HCEC 1CT (cell line): ENCODE measurements around the gene MEIOSIN.
"Not testable (repeated sequence)": the region's sequence is repeated elsewhere in the genome, so short reads cannot be mapped to it uniquely, and the experiment has no call there.

Source experiments
- DNase-seq: peaks from one replicate; pipeline ENCODE4 v3.0.0-alpha.2; 2017

Gene MEIOSIN

DNA sequence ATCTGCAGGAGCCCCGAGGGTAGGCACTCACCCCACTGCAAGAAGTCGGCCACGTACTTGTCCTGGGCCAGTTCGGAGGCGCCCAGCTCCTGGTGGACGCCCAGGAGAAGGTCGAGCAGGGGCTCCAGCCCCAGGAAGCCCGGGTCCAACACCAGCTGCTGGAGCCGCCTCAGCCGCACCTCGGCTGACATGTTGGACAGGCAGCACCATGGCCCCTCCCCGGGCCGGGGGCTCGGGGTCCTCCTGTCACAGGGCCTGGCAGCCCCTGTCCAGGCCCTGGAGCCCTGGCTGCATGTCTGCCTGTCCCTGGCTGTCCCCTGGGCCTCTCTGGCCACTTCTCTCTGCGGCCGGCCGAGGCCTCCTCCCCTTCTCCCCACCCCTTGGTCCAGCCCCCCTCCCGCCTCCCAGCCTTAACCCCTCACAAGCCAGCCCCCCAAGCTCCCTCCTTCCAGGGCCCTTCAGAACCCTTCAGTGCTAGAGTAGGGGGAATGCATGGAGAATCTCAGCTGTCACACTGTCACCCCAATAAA is 49.0 kb downstream of the MEIOSIN start, which contains the start of gene DMPK:
TSS of gene DMPK (minus strand) at position 329 of the 530 bp plus-strand sequence. CDS start at position 191, 138 bp downstream.
- no peak for DNase-seq

DNA sequence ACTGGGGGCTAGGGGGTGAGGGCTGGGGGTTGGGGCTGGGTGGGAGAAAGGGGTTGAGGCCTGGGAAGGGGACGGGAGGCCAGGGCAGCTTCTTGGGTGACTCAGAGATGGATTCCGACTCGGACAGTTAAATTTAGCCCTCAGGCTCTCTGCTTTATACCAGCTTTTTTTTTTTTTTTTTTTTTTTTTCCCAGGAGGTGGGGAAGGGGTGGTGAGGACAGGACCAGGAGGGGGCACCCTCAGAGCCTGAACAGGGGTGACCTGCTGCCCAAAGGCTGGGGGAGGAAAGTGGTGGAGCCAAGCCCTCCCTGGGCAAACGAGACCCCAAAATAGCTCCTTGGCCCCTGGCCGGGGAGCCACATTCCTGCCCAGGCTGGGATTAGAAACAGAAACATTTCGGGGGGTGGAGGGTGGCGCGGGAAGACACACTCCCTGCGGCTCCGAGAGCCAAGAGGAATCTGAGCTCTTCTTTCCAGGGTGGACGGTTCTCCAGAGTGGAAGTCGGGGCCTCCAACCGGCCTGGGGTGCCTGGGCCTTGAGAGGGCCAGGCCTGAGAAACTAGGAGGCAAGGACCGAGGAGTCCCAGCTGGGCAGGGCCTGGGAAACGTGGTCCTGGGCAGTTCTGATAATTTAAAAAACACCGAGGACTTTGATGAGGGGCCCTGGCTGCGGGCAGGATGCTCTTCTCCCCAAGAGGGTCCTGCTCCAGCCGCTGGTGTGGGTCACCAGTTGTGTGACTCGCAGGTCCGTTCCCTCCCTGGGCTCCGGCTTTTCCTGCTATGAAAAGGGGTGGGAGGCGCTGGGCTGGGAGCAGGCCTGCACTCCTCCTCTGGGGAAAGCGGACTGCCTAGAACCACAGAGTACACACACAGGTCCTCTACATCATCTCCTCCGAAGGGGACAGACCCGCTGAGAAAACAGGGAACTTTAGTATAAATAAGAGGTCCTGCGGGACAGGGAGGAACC is 49.9 kb downstream of the MEIOSIN start:
- DNase-seq = peak; percentile 82

DNA sequence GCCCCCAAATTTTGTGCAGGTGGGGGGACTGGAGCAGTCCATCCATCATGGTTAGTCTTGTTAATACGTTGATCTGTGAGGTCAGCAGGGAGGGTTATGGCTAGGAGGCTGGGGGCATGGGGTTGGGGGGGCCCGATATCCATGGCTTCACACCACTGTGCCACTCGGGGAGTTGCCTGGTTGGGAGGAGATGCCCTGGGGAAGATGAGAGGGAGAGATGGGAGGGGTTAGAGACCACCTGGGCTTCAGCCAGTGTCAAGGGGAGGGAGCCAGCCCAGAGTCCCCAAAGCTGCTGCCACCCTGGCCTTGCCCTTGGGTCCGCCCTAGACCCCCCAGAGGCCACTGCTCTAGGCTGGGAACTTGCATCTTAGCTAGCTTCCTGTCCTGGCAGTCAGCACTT is 50.9 kb downstream of the MEIOSIN start:
- DNase-seq = no peak

DNA sequence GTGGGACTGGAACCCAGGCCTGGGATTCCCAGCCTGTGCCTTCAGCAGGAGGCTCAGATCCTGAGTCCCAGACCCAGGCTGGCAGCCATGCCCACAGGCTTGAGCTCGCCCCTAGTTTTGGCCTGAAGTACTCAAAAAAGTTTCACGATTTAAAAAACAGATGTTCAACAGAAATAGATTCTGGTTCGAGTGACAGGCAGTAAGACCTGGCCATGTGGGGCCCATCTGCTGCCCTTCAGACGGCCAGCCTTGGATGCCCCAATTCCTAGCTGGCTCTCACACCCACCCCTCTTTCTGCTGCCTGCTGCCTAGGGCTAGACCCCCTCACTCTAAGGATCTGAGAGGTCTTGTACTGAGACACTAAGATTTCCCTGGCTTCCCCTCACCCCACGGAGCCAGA is 51.9 kb downstream of the MEIOSIN start:
- DNase-seq = no peak

DNA sequence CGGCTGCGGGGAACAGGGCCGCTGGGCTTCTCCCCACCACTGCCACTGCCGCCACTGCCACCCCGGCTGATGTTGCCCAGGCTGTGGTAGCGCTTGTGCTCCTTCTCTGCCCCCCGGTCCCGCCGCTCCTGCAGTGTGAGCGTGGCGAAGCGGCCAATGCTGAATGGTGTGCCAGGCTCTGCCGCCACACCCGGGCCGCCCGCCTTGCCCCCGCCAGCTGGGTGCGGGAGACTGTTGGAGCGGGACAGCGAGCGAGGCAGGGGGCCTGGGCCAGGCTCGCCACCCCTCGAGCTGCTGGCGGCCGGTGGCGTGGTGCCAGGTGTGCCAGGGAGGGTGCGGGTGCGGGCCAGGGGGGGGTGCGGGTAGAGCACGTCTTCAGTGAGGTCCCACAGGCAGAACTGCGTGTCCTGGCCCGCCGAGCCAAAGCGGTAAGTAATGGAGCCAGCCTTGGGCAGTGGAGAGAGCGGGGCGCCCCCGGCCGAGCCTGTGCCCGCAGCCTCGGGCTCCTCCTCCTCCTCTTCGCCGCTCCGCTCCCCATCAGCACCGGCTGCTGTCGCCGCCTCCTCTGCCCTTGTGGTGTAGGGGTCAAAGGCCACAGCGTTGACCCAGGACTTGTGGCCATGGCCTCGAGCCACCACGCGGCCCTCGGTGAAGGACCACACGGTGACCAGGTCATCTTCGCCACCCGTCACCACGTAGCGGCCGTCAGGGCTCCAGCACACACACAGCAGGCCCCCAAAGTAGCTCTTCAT is 52.7 kb downstream of the MEIOSIN start:
- DNase-seq = no peak

DNA sequence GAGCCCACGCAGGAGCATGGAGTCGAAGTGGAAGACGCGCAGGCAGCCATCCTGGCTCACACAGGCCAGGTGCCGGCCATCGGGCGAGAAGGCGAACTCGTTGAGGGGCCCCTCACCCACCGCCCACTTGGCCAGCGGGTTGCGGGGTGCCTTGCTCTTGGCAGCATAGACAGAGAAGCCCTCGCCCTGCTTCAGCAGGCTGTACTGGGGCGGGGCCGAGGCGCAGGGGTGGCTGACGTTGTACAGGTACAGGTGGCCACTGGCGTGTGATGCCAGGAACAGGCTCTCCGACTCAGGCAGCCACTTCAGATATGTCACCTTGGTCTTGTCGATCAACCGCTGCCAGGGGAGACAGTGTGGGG is 53.3 kb downstream of the MEIOSIN start:
- no peak for DNase-seq

DNA sequence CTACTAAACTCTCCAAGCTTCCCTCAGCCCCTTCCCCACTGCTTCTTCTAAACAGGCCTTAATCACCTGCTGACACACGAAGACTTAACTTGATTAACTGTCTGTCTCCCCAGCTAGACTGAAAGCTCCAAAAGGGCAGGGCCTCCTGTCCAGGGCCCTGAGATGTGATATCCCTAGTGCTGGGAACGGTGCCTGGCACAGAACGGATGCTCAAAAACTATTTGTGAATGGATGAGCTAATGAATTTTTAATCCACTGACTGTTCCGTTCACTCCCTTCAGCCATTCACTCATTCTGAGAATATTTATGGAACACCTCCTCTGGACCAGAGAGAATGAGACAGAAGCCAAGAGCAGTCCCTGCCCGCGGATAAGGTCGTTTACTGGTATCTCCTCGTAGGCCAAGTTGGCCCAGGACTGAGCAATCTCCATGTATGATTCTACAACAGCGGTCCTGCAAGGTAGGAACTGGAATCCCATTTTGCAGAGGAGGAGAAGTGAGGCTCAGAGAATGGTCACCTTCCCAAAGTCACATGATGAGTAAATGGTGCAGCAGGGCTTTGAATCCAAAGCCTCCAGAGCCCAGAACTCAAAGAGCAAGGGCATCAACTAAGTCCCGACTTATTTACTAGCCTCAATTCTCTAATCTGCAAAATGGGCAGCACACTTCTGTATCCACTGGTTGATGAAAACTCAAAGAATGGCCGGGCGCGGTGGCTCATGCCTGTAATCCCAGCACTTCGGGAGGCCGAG is 56.0 kb downstream of the MEIOSIN start:
- DNase-seq = no peak

DNA sequence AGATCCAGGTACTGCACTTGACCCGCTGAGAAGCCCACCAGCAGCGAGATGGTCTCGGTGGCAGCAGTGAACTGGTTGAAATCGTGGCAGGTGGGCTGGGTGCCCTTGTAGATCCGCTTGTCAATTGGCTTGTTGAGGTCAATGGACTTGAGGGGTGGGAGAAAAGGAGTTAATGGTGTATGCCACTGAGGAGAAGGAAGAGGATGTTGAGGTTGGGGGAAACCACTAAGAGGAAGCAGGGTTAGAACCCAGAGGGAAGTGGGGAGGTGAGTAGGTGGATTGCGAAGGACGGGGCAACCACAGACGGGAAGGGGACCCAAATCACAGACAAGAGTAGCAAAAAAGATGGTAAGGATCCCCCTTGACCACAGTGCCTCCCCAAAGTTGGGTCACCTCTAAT is 57.7 kb downstream of the MEIOSIN start:
- DNase-seq = no peak

DNA sequence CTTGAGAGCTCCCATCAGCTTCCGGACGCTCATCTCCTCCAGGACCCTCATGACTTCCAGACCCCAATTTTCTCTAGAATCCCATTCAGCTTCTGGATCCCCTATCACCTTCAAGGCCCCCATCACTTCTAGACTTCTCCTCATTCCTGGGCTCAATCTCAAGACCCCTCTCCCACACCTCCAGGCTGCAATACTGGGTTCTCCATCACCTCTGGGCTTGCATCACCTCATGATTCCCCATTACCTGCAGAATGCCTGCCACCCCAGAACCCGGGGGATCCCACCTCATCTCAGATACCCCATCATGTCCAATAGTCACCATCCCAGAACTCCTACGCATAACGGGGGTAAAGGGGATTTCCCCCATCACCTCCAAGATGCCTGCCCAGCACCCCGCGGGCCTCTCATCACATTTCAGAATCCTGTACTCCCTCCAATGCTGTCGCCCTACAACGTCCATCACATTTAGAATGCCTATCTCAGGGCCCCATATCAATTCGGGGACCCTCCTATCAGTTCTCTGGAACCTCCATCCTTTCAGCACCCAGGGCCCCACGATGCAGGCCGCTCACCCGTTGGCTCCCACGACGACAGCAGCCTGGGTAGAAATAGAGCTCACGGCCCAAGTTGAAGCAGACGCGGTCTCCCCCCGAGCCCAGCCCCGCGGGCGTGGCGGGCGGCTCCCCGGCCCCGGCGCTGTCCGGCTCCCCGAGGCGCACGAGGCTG is 58.7 kb downstream of the MEIOSIN start:
- DNase-seq = no peak

DNA sequence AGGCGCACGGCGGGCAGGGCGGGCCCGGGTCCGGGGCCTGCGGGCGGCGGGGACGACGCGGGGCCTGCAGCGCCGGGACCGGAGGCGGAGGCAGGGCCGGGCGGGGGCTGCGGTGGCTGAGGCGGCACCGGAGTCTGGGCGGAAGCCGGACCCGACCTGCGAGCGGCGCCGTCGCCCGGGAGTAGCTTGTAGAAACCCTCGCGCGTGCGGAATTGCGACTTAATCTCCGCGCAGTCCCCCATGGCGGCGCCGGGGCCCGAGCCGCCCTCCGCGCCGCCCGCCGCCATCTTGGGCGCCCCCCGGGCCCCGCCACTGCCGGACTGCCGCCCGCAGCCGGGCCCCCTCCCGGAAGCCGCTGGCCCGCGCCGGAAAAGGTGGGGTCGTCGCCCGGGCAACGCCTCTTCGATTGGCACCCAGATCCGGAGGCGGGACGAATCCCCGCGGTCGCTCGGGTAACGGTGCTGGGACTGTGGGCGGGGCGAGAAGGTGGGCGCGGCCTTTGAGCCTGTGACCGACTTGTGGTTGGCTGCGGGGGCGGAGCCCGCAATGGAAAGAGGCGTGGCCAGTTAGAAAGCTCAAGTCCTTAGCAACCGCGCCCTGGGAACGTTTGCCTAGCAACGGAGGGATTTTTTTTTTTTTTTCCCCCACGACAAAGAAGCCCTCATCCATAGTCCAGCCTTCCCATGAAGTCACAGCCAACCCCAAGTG is 59.4 kb downstream of the MEIOSIN start, which contains the start of gene DMWD:
TSS of gene DMWD (minus strand) at position 376 of the 708 bp plus-strand sequence. CDS start at position 287, 89 bp downstream.
- peak; percentile 96 for DNase-seq

DNA sequence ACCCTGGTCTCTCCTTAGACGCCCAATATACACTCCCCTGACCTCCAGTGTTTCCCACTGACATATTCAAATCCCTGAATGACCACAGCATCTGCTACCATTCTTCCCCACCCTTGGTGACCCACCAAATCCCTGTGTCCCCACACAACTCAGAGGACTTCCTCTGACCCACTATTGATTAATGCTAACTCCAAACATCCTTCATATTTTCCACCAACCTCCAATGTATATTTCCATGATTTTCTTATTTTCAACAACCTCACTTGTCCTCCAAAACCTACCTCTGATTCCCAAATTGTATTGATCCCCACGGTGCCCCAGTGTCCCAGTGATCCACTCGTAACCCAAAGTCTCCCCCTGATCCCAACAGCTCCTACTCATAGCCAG is 59.9 kb downstream of the MEIOSIN start:
- DNase-seq = no peak

DNA sequence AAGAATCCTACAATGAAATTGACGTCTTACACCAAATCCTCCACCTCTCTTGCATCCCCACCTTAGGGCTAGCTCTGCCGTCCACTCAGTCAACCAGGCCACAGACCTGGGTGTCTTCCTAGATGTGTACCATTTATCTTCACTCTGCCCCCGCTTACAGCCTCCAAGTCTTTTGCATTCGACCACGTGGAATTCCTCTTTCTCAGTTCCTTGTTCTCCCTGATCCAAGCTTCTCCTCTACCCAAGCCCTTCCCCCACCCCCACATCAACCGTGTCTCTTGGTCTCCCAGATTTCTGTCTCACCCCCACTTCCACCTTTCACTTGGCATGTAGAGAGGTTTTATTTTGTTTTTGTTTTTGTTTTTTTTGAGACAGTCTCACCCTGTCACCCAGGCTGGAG is 60.6 kb downstream of the MEIOSIN start:
- DNase-seq = no peak

DNA sequence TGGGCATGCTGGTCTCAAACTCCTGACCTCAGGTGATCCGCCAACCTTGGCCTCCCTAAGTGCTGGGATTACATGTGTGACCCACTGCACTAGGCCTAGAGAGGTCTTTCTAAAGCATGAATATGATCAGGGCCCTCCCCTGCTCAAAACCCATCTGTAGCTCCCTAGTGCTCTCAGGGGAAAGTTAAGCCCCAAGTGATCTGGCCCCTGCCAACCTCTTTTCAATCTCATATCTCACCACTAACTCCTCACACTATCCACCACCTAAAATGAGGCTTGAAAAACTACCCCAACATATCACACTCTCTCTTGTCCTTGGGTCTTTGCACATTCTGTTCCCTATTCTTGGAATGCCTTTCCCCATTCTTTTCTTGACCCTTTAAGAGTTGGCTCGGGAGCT is 61.4 kb downstream of the MEIOSIN start:
- DNase-seq = no peak

DNA sequence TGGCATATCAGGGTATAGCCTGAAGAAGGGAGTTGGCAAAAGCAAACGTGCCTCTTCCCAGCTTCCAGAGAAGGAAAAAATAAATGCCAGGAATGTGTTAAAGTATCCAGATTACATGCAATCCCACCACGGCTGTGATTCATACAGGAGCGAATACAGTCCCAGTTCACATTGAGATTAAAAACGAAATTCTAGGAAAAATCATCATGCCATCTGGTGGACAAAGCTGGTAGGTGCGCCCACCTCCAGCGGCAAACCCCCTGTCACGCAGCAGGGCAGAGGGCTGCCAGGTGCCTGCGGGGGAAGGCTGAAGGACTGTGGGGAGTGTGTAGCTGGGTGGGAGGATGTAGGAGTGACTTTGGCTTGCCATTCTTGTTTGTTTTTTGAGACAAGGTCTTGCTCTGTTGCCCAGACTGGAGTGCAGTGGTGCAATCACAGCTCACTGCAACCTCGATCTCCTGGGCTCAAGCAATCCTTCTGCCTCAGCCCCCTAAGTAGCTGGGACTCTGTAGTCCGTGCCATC is 65.8 kb downstream of the MEIOSIN start:
- DNase-seq = peak; percentile 75

DNA sequence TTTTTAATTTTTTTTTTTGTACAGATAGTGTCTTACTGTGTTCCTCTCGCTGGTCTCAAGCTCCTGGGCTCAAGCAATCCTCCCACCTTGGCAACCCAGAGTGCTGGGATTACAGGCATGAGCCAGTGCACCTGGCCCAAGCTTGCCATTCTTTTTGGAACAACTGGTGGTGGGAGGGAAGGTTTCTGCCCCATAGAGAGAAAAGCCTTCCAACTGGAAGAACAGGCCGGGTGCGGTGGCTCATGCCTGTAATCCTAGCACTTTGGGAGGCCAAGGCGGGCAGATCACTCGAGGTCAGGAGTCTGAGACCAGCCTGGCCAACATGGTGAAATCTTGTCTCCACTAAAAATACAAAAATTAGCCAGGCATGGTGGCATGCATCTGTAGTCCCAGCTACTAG is 66.3 kb downstream of the MEIOSIN start:
- not testable (repeated sequence) for DNase-seq

DNA sequence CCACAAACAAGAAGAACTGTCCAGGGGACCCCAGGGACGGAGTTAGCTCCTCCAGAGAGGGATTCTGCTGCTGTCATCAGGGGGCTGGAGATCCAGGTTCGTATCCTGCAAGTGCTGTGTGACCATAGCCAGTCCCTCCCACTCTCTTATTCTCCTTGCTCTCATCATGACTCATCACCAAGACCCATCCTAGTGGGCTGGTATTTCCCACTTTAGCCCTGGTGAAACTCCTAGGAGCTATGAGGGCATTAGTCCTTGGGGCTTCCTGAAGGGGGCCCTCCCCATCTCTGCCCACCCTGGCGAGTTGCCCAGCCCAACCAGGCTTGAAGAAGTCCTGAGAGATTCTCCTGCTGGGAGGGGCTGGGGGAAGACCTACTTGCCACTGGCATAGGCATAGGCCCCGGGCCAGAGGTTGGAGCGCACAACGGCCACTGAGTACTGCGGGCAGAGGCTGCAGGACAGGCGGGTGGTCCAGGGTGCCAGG is 66.9 kb downstream of the MEIOSIN start:
- peak; percentile 41 for DNase-seq

DNA sequence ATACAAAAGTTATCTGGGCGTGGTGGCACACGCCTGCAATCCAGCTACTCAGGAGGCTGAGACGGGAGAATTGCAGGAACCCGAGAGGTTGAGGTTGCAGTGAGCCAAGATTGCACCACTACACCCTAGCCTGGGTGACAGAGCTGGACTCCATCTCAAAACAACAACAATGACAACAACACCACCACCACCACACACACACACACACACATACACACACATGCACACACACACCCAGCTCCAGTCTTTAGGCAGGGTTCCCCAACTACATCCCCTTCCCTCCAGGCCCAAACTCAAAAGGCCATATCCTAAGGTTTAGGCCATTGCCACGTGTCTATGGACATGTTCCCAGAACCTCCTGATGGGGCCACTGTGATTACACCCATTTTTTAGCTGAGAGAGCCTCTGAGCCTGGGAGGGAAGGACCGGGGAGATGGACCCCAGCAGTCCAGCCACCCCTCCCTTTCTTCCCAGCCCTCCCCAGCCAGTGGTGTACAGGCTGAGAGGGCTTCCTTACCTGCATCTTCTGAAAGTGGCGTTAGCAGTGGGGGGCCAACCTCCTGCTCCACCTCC is 68.5 kb downstream of the MEIOSIN start:
- no peak for DNase-seq

DNA sequence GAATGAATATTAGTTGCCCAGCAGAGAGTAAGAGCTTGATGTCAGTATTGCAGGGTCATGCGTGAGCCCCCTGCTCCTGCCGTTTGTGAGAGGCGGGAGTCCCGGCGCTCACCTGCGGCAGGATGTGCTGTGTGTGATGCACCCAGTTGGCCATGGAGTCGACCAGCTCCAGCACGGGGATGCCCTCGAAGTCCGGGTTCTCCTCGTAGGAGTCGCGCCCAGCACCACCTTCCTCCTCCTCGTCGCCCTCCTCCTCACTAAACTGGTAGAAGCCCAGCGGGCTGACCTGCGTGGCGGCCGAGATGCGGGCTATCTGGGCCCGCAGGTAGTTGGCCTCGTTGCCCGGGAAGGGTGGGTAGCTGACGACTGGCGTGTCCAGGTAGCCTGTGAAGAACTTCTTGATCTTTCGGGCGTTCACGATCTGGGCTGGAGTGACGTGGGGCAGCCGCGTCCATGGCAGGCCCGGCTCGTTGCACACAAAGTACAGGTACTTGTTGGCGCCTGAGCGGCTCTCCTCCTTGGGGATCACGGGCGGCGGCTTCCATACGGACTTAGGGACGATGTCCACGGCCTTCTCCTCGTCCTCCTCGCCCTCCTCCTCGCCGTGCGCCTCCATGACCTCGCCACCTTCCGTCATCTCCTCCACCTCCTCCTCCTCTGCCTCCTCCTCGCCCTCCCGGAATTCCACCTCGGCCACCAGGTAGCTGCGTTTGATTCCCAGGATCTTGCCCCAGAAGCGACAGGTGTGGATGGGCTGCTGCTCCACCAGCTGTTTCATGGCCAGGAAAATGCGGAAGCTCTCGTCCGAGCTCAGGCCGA is 71.1 kb downstream of the MEIOSIN start:
- no peak for DNase-seq

DNA sequence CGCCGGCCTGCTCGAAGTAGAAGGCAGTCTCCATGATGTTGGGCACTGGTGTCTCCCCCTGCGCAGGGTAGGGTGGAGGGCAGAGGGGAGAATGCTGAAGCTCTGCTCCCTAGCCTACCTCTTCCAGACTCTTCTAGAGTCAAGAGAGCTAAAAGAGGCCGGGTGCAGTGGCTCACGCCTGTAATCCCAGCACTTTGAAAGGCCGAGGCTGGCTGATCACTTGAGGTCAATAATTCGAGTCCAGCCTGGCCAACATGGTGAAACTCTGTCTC is 71.7 kb downstream of the MEIOSIN start:
- no peak for DNase-seq

DNA sequence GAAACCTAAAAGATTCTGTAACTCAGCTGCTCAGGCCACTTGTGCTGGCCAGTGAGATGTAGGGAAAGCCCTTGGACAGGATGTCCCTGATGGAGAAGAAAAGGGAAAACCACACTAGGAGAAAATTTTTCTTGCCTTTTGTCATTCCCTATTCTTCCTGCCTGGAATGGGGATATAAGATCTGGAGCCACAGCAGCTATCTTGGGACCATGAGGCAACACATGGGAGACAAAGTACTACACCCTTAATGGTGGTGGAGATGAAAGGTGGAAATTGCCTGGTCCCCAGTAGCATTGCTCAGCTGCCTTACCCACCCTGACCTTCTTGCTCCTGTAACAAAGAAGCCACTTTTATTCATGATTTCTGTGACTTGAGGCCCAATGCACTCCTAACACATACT is 72.5 kb downstream of the MEIOSIN start:
- DNase-seq = no peak
